ENCODE data around the gene CACNA1C. TPM values are rescaled to one million over a fixed set of nuclear protein-coding genes. Genes with fewer than 3 reads are reported as not detected.

Gene CACNA1C
- total and polyA plus RNA-seq, 10 of the 15 experiments (the other 5 are each of a cell fraction or from before 2014, with no cell fraction given) = under 0.01 to 0.15 (median 0.09) TPM; not detected in 5

DNA sequence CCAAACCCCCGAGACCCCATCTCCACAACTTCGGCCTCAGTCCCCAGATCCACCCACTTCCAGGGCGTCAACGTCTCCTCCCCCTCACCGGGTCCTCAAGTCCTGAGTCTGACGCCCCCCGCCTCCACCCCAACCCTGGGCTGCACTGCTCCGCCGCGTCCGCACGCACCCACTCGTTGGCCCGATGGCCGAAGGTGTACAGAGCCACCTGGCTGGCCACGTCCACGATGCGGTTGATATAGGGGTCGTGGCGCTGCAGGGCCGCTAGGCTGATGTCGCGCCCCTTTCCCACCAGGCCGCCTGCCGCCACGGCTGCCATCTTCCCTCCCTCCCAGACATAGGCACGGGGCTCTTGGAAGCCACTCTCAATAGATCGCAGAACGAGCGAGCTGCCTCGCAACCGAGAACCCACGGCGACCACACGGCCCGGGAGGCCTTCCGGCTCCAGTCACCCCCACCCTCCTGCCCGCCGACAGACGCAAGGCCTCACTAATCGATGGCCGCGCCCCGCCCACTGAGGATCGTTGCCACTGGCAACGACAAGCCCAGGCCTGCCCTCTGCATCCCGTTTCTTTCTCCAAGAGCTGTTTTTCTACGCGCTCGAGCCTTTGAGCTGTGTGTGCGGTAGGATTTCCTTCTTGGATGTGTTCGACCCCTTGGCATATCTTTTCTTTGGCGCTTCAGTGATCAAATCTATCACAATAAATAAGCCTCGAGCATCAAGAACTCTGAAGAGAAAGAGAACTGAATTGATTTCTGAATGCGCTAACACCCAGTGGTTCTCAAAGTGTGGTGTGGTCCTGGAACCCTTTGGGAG lies 48.5 kb upstream of the CACNA1C start, which contains the start of gene DCP1B (continued):
- TF ChIP-seq, protein P1, sequence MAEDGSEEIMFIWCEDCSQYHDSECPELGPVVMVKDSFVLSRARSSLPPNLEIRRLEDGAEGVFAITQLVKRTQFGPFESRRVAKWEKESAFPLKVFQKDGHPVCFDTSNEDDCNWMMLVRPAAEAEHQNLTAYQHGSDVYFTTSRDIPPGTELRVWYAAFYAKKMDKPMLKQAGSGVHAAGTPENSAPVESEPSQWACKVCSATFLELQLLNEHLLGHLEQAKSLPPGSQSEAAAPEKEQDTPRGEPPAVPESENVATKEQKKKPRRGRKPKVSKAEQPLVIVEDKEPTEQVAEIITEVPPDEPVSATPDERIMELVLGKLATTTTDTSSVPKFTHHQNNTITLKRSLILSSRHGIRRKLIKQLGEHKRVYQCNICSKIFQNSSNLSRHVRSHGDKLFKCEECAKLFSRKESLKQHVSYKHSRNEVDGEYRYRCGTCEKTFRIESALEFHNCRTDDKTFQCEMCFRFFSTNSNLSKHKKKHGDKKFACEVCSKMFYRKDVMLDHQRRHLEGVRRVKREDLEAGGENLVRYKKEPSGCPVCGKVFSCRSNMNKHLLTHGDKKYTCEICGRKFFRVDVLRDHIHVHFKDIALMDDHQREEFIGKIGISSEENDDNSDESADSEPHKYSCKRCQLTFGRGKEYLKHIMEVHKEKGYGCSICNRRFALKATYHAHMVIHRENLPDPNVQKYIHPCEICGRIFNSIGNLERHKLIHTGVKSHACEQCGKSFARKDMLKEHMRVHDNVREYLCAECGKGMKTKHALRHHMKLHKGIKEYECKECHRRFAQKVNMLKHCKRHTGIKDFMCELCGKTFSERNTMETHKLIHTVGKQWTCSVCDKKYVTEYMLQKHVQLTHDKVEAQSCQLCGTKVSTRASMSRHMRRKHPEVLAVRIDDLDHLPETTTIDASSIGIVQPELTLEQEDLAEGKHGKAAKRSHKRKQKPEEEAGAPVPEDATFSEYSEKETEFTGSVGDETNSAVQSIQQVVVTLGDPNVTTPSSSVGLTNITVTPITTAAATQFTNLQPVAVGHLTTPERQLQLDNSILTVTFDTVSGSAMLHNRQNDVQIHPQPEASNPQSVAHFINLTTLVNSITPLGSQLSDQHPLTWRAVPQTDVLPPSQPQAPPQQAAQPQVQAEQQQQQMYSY (CRISPR knock-in tag; IDR thresholded peaks at IDR 0.05) = no peak
- no peak for TF ChIP-seq BRCA1 (IDR thresholded peaks at IDR 0.05; ENCODE audit: low read depth, low read length)
- peak in 1 of 2 experiments; percentile 43; a peak in 1 of 4 replicates for TF ChIP-seq EP300 (IDR thresholded peaks at IDR 0.05; ENCODE audit: borderline replicate concordance in 1 of 2, control insufficient read depth in 1 of 2, low read depth in 2 of 2, low read length in 2 of 2)
- TF ChIP-seq SIX5 (IDR thresholded peaks at IDR 0.05; ENCODE audit: low read depth, low read length, severe bottlenecking) = peak; percentile 39
- TF ChIP-seq CBX5 (IDR thresholded peaks at IDR 0.05; ENCODE audit: low read depth) = peak; percentile 54; the same call in 1 of the 2 replicates
- TF ChIP-seq MEF2A (IDR thresholded peaks at IDR 0.05; ENCODE audit: insufficient read depth, low read depth, low read length) = no peak
- TF ChIP-seq, protein P2, sequence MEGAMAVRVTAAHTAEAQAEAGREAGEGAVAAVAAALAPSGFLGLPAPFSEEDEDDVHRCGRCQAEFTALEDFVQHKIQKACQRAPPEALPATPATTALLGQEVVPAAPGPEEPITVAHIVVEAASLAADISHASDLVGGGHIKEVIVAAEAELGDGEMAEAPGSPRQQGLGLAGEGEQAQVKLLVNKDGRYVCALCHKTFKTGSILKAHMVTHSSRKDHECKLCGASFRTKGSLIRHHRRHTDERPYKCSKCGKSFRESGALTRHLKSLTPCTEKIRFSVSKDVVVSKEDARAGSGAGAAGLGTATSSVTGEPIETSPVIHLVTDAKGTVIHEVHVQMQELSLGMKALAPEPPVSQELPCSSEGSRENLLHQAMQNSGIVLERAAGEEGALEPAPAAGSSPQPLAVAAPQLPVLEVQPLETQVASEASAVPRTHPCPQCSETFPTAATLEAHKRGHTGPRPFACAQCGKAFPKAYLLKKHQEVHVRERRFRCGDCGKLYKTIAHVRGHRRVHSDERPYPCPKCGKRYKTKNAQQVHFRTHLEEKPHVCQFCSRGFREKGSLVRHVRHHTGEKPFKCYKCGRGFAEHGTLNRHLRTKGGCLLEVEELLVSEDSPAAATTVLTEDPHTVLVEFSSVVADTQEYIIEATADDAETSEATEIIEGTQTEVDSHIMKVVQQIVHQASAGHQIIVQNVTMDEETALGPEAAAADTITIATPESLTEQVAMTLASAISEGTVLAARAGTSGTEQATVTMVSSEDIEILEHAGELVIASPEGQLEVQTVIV (IDR thresholded peaks at IDR 0.05; ENCODE audit: borderline replicate concordance, partially characterized antibody) = peak; percentile 87
- TF ChIP-seq IRF4 (IDR thresholded peaks at IDR 0.05; ENCODE audit: low read depth, low read length) = peak; percentile 71; the same call in 1 of the 2 replicates
- peak; percentile 95 for TF ChIP-seq PAX8 (IDR thresholded peaks at IDR 0.05)

Measured in GM12878 (cell line).